Gastroesophageal sphincter (tissue), 3 donors: ENCODE data around the gene MLEC.

Experiments used
- CTCF ChIP-seq, 4 experiments: fragments of 200-600 bp in 2 of 4; fragments of 450-650 bp in 2 of 4; sonication (generic) in 1 of 4; IDR thresholded peaks; one replicate each; pipeline ENCODE4 v1.5.1; 2017 to 2019; ENCODE audit warnings: antibody characterized with exemption in 4 of 4, mild to moderate bottlenecking in 2 of 4, moderate library complexity in 2 of 4
- POLR2A ChIP-seq, 2 donors: fragments of 450-650 bp; IDR thresholded peaks; one replicate each; pipeline ENCODE4 v1.6.1; 2017; ENCODE audit warnings: antibody characterized with exemption in 2 of 2, mild to moderate bottlenecking in 2 of 2, moderate library complexity in 1 of 2
- POLR2AphosphoS5 ChIP-seq: sonication (generic); formaldehyde crosslinking; IDR thresholded peaks from one replicate; pipeline ENCODE4 v1.6.1; 2017; ENCODE audit warnings: antibody characterized with exemption

GRCh38 chr12:120712610-120713009 is 25.7 kb downstream of the MLEC start:
- no peak for TF ChIP-seq POLR2A (IDR thresholded peaks at IDR 0.05)
- TF ChIP-seq CTCF (IDR thresholded peaks at IDR 0.05), result no peak
- no peak for TF ChIP-seq POLR2AphosphoS5
